Liver (tissue), 9 donors: ENCODE results near the gene SPP2. TPM values are rescaled to one million over a fixed set of nuclear protein-coding genes. Genes with fewer than 3 reads are reported as not detected.

ENCODE experiments used
- DNase-seq: peaks from one replicate; pipeline ENCODE4 v3.0.0-alpha.2; 2017; ENCODE audit warnings: low spot score
- H3K27ac ChIP-seq, 2 donors: one replicate each; pipeline ENCODE4 v1.7.0; 2013; ENCODE audit warnings: inconsistent platforms in 2 of 2, low read length in 2 of 2, control low read depth in 1 of 2, low read depth in 1 of 2, mild to moderate bottlenecking in 1 of 2
- H3K27me3 ChIP-seq, 4 donors: one replicate each; pipeline versions ENCODE4 v1.6.1 to v1.7.0; 2013; ENCODE audit warnings: low read length in 3 of 4, inconsistent platforms in 1 of 4, mild to moderate bottlenecking in 1 of 4, moderate library complexity in 1 of 4; ENCODE audit not compliant: control insufficient read depth in 4 of 4, insufficient read depth in 4 of 4
- H3K36me3 ChIP-seq, 4 donors: one replicate each; pipeline versions ENCODE4 v1.6.1 to v1.7.0; 2013; ENCODE audit warnings: low read length in 3 of 4, mild to moderate bottlenecking in 3 of 4, low read depth in 1 of 4, moderate library complexity in 1 of 4; ENCODE audit not compliant: control insufficient read depth in 4 of 4, insufficient read depth in 3 of 4
- H3K4me1 ChIP-seq, 4 donors: one replicate each; pipeline versions ENCODE4 v1.6.1 to v1.7.0; 2013; ENCODE audit warnings: low read length in 3 of 4, mild to moderate bottlenecking in 3 of 4, moderate library complexity in 1 of 4; ENCODE audit not compliant: control insufficient read depth in 4 of 4, insufficient read depth in 4 of 4
- H3K4me3 ChIP-seq, 3 donors: one replicate each; pipeline versions ENCODE4 v1.6.1 to v1.7.0; 2013; ENCODE audit warnings: low read length in 3 of 3, control low read depth in 1 of 3, low read depth in 1 of 3, mild to moderate bottlenecking in 1 of 3
- H3K9ac ChIP-seq, 2 donors: one replicate each; pipeline ENCODE4 v1.7.0; 2013; ENCODE audit warnings: low read length in 2 of 2, mild to moderate bottlenecking in 2 of 2, moderate library complexity in 2 of 2, control low read depth in 1 of 2, low read depth in 1 of 2
- H3K9me3 ChIP-seq, 4 donors: one replicate each; pipeline versions ENCODE4 v1.6.1 to v1.7.0; 2013; ENCODE audit warnings: low read length in 3 of 4; ENCODE audit not compliant: control insufficient read depth in 4 of 4
- EGR1 ChIP-seq, 2 donors: IDR thresholded peaks; 2 replicates each; pipeline ENCODE4 v1.6.1; 2016 to 2018; ENCODE audit warnings: antibody characterized with exemption in 2 of 2, low read depth in 2 of 2
- FOXA1 ChIP-seq: IDR thresholded peaks from 2 replicates; pipeline ENCODE4 v1.6.1; 2016; ENCODE audit warnings: antibody characterized with exemption
- FOXA2 ChIP-seq: IDR thresholded peaks from 2 replicates; pipeline ENCODE4 v1.6.1; 2016; ENCODE audit warnings: antibody characterized with exemption
- GABPA ChIP-seq, 2 donors: IDR thresholded peaks in 1 of 2; conservative IDR thresholded peaks in 1 of 2; 2 replicates each; pipeline ENCODE4 v1.6.1; 2016; ENCODE audit warnings: antibody characterized with exemption in 2 of 2, mild to moderate bottlenecking in 1 of 2, moderate library complexity in 1 of 2
- HNF4A ChIP-seq, 2 donors: conservative IDR thresholded peaks; 2 replicates each; pipeline ENCODE4 v1.6.1; 2016; ENCODE audit warnings: antibody characterized with exemption in 2 of 2, mild to moderate bottlenecking in 2 of 2
- HNF4G ChIP-seq: IDR thresholded peaks from 2 replicates; pipeline ENCODE4 v1.6.1; 2016; ENCODE audit warnings: antibody characterized with exemption
- JUND ChIP-seq, 2 donors: IDR thresholded peaks; 2 replicates each; pipeline ENCODE4 v1.6.1; 2016; ENCODE audit warnings: antibody characterized with exemption in 2 of 2
- NR2F2 ChIP-seq: IDR thresholded peaks from 2 replicates; pipeline ENCODE4 v1.6.1; 2016; ENCODE audit warnings: antibody characterized with exemption
- RAD21 ChIP-seq, 2 donors: IDR thresholded peaks; 2 replicates each; pipeline ENCODE4 v1.6.1; 2016; ENCODE audit warnings: antibody characterized with exemption in 2 of 2, mild to moderate bottlenecking in 2 of 2
- RXRA ChIP-seq, 2 donors: IDR thresholded peaks; 2 replicates each; pipeline ENCODE4 v1.6.1; 2017 to 2018; ENCODE audit warnings: antibody characterized with exemption in 2 of 2, mild to moderate bottlenecking in 1 of 2
- SP1 ChIP-seq: IDR thresholded peaks from 2 replicates; pipeline ENCODE4 v1.6.1; 2018; ENCODE audit warnings: antibody characterized with exemption, mild to moderate bottlenecking
- TAF1 ChIP-seq: conservative IDR thresholded peaks from 2 replicates; pipeline ENCODE4 v1.6.1; 2016; ENCODE audit warnings: antibody characterized with exemption, mild to moderate bottlenecking
- YY1 ChIP-seq: IDR thresholded peaks from 2 replicates; pipeline ENCODE4 v1.6.1; 2016; ENCODE audit warnings: antibody characterized with exemption, mild to moderate bottlenecking
- WGBS: extraction: QIAGEN DNeasy Blood & Tissue Kit; methylation state at CpG from one replicate; pipeline ENCODE4 v1.1.7; 2013; 5-methylcytosine and 5-hydroxymethylcytosine counted together
- polyA plus RNA-seq, 2 donors: library from polyadenylated mRNA; stranded (reverse) in 1 of 2; unstranded in 1 of 2; fragments of 200-250 nt in 1 of 2; fragments of >200 nt in 1 of 2; fragmentation: Nextera tagmentation in 1 of 2; extraction: Ambion mirVana in 1 of 2; gene quantifications; one replicate each; pipeline versions ENCODE4 v1.2.1 to v1.2.3, GENCODE V29; 2013 to 2015
- total RNA-seq, 2 donors: library from RNA; depleted of rRNA; stranded (reverse); fragments of >200 nt; gene quantifications; one replicate each; pipeline ENCODE4 v1.2.3, GENCODE V29; 2014
- TF ChIP-seq, protein P1 (sequence below): IDR thresholded peaks from 2 replicates; pipeline ENCODE4 v1.6.1; 2016; ENCODE audit warnings: antibody characterized with exemption, mild to moderate bottlenecking
- TF ChIP-seq, protein P2 (sequence below): IDR thresholded peaks from 2 replicates; pipeline ENCODE4 v1.6.1; 2016; ENCODE audit warnings: antibody characterized with exemption
- TF ChIP-seq, protein P3 (sequence below): IDR thresholded peaks from 2 replicates; pipeline ENCODE4 v1.6.1; 2016; ENCODE audit warnings: antibody characterized with exemption
- TF ChIP-seq, protein P4 (sequence below): fragments of 150-350 bp; IDR thresholded peaks from 2 replicates; pipeline ENCODE4 v1.5.1; 2017; ENCODE audit warnings: improper control_type of control experiment, low read depth, low read length; ENCODE audit not compliant: missing input control
- TF ChIP-seq, protein P5 (sequence below): IDR thresholded peaks from 2 replicates; pipeline ENCODE4 v1.6.1; 2016; ENCODE audit warnings: antibody characterized with exemption
- donor health status: healthy.
- donor health status: healthy.
- donor health status: healthy.
- donor health status: healthy.
- donor health status: healthy.

SPP2 gene
- total and polyA plus RNA-seq, 4 donors, result 76.7 to 584 (median 147) TPM

DNA sequence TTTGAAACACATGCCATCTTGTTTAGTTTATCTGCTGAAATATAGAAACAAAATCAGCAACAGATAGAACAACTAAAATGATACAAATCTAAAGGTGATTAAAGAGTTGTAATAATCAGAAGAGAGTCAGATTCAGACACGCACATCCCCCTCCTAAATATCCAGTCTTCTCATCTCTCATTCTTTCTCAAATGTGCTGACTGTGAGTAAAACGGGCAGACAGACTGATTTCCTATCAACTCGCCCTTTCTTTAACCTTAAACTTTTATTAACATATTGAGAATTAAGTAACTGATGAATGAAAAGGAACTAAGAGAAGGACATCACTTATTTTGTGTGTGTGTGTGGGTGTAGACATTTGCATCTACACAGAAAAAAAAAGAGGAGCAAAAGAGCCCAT is 34.6 kb upstream of the SPP2 start:
- Histone ChIP-seq H3K4me1 (no peaks in the 10 kb centered on the region), H3K27ac (no peak overlapping the region), H3K9ac (no peak overlapping the region), H3K9me3 (no peaks in the 10 kb centered on the region), H3K4me3 (no peak overlapping the region), H3K27me3 (no peaks in the 10 kb centered on the region), H3K36me3 (peaks cover 0 to 9% (median 6%) of the 10 kb centered on the region in 4 donors)
- DNase-seq, result no peak
- TF ChIP-seq GABPA (IDR thresholded peaks at IDR 0.05 in 1 of 2, conservative IDR thresholded peaks at IDR 0.05 in 1 of 2) (no peak), SP1 (no peak), YY1 (no peak), HNF4G (no peak), TAF1 (no peak), FOXA2 (no peak), NR2F2 (no peak), RXRA (IDR thresholded peaks at IDR 0.05) (no peak), EGR1 (IDR thresholded peaks at IDR 0.05; ENCODE audit: low read depth in 2 of 2) (no peak), HNF4A (conservative IDR thresholded peaks at IDR 0.05) (no peak), JUND (IDR thresholded peaks at IDR 0.05) (no peak), FOXA1 (no peak), RAD21 (IDR thresholded peaks at IDR 0.05) (no peak)
- TF ChIP-seq, protein P1, sequence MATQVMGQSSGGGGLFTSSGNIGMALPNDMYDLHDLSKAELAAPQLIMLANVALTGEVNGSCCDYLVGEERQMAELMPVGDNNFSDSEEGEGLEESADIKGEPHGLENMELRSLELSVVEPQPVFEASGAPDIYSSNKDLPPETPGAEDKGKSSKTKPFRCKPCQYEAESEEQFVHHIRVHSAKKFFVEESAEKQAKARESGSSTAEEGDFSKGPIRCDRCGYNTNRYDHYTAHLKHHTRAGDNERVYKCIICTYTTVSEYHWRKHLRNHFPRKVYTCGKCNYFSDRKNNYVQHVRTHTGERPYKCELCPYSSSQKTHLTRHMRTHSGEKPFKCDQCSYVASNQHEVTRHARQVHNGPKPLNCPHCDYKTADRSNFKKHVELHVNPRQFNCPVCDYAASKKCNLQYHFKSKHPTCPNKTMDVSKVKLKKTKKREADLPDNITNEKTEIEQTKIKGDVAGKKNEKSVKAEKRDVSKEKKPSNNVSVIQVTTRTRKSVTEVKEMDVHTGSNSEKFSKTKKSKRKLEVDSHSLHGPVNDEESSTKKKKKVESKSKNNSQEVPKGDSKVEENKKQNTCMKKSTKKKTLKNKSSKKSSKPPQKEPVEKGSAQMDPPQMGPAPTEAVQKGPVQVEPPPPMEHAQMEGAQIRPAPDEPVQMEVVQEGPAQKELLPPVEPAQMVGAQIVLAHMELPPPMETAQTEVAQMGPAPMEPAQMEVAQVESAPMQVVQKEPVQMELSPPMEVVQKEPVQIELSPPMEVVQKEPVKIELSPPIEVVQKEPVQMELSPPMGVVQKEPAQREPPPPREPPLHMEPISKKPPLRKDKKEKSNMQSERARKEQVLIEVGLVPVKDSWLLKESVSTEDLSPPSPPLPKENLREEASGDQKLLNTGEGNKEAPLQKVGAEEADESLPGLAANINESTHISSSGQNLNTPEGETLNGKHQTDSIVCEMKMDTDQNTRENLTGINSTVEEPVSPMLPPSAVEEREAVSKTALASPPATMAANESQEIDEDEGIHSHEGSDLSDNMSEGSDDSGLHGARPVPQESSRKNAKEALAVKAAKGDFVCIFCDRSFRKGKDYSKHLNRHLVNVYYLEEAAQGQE, result no peak
- TF ChIP-seq, protein P2, sequence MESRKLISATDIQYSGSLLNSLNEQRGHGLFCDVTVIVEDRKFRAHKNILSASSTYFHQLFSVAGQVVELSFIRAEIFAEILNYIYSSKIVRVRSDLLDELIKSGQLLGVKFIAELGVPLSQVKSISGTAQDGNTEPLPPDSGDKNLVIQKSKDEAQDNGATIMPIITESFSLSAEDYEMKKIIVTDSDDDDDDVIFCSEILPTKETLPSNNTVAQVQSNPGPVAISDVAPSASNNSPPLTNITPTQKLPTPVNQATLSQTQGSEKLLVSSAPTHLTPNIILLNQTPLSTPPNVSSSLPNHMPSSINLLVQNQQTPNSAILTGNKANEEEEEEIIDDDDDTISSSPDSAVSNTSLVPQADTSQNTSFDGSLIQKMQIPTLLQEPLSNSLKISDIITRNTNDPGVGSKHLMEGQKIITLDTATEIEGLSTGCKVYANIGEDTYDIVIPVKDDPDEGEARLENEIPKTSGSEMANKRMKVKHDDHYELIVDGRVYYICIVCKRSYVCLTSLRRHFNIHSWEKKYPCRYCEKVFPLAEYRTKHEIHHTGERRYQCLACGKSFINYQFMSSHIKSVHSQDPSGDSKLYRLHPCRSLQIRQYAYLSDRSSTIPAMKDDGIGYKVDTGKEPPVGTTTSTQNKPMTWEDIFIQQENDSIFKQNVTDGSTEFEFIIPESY, result no peak
- TF ChIP-seq, protein P3, sequence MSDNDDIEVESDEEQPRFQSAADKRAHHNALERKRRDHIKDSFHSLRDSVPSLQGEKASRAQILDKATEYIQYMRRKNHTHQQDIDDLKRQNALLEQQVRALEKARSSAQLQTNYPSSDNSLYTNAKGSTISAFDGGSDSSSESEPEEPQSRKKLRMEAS, result no peak
- TF ChIP-seq, protein P4, sequence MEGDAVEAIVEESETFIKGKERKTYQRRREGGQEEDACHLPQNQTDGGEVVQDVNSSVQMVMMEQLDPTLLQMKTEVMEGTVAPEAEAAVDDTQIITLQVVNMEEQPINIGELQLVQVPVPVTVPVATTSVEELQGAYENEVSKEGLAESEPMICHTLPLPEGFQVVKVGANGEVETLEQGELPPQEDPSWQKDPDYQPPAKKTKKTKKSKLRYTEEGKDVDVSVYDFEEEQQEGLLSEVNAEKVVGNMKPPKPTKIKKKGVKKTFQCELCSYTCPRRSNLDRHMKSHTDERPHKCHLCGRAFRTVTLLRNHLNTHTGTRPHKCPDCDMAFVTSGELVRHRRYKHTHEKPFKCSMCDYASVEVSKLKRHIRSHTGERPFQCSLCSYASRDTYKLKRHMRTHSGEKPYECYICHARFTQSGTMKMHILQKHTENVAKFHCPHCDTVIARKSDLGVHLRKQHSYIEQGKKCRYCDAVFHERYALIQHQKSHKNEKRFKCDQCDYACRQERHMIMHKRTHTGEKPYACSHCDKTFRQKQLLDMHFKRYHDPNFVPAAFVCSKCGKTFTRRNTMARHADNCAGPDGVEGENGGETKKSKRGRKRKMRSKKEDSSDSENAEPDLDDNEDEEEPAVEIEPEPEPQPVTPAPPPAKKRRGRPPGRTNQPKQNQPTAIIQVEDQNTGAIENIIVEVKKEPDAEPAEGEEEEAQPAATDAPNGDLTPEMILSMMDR, result no peak
- TF ChIP-seq, protein P5, sequence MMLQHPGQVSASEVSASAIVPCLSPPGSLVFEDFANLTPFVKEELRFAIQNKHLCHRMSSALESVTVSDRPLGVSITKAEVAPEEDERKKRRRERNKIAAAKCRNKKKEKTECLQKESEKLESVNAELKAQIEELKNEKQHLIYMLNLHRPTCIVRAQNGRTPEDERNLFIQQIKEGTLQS, result no peak
- WGBS, result 81% methylated on average over 3 of the region's 3 CpGs
